NT2/D1 (cell line): ENCODE measurements around the gene NAT9.

Experiments used
- YY1 ChIP-seq: IDR thresholded peaks from 2 replicates; pipeline ENCODE4 v1.6.1; 2011; ENCODE audit not compliant: insufficient read length, insufficient read depth
- ZNF274 ChIP-seq: IDR thresholded peaks from 2 replicates; pipeline ENCODE4 v1.6.1; 2011; ENCODE audit warnings: mild to moderate bottlenecking, low read depth, low read length

DNA sequence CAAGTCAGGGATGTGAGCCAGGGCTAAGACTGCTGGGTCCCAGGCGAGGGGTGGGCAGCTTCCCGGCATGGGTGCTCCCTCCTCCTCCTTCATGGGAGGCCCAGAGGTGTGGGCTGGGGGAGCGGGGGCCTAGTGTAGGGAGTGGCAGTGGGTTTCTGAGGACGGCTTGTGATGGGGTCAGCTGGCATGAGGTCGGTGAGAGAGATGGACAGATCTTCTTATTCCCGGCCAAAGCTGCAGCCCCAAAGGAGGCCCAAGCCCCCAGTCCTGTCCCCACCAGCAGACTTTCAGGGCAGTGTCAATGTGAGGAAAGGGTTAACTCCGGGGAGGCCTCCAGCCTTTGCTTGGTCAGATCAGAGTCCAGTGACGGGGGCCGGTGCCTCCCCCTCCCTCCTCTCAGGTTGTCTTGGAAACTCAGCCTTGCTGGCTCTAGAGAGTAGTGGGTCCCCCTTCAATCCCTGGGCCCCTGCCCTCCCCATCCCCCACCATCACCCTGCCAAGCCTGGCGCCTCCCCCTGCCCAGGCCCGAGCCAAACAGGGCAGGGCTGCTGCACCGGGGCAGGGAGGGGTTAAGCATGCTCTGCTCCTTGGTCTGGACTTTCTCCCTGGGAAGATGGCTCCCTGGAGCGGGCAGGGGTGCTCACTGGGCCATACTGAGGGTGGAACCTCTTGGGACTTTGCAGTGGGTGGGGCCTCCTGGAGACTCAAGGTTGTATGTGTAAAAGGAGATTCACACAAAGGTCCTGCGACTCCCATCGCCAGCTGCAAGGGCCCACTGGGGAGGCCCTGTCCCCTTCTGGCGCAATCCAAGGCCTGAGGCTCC lies 12.4 kb downstream of the NAT9 start:
- TF ChIP-seq ZNF274 (no peak), YY1 (no peak)
